ENCODE results near the gene CAT.

CAT gene

DNA sequence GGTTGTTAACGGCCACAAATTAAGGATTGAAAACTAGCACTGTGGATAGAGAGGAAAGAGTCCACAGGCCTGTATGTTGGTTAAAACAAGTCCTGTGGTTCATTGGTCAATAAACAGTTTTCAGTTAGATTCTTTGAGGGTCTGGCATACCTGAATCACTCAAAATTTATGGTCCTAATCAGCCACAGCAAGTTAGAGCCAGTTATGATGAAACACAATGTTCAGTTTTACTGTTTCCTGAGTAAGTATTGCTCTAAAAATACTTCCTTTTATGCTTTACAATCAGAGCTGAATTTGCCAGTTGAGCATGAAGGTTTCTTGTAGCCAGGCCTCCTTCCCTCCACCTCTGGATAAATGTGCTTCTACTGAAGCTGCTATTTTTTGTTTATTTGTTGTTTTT is 12.9 kb upstream of the CAT start:
- DNase-seq, result no peak

GRCh38 chr11:34426766-34427185 is 12.0 kb upstream of the CAT start:
- no peak for DNase-seq

- DNase-seq, result no peak
Observed at GRCh38 chr11:34427186-34427805, 11.4 kb upstream of the CAT start.

- no peak for DNase-seq
Observed at GRCh38 chr11:34431979-34432378, 6.8 kb upstream of the CAT start.

DNA sequence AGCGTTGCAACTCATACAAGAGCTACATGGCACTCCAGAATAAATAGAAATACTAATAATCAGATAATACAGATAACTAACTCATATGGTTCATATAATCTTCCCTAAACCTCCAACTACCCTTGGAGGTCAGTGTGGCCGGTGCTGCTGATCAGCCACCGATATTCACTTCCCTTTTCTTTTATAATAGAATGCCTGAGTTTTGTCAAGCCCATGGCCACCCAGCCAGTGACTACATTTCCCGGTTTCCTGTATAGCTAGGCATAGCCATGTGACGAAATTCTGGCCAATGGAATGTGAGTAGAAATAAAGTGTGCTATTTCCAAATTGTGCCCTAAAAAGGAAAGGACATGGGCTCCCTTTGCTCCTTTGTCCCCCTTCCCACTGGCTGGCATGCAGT is 5.9 kb upstream of the CAT start:
- no peak for DNase-seq

- DNase-seq, result no peak
Observed at GRCh38 chr11:34433899-34434298, 4.8 kb upstream of the CAT start.

GRCh38 chr11:34437224-34438125 is 1.3 kb upstream of the CAT start:
- no peak for DNase-seq

DNA sequence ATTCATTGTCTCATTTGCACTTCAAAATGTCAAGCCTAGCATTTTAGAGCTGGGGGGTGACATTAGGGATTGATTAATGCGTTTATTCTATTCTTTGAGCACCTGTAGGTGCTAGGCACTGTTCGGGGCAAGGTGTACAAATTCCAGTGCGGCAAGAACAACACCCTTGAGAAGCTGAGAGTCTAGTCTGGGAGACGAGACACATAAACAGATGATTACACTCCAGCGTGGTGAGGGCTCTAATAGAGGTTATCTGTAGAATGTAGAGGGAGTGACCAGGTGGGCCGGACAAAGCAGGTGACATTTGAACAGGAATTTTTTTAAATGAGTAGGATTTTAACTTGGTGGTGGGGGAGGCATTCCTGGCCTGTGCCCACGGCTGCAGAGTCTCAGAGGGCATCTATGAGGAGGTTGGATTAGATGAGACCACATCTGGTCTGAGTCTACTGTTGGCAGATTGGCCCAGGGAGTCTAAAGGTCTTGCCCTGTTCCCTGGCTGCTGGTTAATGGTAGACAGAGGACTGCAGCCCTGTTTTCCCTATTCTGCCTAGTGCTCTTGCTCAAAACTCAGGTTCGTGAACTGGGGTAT is 970 bp downstream of the CAT start:
- DNase-seq, result no peak

- no peak for DNase-seq
Observed at GRCh38 chr11:34441814-34442213, 3.1 kb downstream of the CAT start.

DNA sequence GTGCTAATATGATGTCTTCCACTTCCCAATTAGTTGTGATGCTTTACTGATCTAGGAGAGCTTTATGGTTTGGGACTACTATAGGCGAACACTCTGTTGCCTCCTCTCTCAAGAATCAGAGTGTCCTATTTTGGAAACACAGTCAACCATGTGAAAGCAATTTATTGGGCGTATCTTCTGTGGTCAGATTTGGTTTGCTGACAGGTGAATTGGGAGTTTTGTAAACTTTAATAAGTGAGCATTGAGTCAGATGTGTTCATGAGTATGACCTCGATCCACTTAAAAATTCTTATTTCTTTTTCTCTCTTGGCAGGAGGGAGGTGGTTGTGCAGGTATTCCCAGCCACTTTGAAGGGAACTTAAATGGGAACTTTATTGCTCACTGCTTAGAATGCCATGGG is 4.4 kb downstream of the CAT start:
- no peak for DNase-seq

DNA sequence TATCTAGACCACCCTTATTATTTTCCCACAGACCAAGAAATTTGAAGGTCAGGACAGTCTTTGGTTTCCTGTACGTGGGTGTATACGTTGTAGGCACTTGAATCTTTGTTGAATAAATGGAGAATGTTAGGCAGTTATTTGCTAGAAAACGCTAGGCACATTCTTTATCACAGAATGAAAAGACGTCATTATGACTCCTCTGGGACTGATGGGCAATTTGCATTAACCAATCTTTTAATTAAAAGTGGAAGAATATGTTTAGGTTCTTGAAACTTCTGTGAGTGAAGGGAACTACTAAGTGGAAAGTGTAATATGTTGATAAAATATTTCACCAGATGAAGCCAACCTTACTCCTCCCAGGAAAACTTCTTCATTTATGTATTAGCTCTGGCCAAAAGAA is 5.7 kb downstream of the CAT start:
- DNase-seq, result no peak

DNA sequence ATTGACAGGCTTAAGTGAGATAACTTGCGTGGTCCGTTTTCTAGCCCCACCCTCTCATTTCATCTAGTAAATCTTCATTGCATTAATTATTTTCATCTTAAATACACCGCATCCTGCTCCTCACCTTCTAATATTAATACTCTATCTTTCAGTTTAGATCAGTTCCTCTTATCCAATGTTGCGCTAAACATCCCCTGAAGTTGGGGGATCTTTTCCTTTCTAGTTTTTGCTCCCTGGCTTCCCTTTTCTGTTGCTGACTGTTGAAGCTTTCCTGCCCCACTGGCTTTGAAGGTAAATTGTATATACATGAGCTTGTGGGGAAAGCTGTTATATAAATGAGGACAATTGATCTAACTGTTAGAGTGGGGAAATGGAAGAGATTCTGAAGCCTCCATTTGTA is 7.2 kb downstream of the CAT start:
- DNase-seq, result no peak

DNA sequence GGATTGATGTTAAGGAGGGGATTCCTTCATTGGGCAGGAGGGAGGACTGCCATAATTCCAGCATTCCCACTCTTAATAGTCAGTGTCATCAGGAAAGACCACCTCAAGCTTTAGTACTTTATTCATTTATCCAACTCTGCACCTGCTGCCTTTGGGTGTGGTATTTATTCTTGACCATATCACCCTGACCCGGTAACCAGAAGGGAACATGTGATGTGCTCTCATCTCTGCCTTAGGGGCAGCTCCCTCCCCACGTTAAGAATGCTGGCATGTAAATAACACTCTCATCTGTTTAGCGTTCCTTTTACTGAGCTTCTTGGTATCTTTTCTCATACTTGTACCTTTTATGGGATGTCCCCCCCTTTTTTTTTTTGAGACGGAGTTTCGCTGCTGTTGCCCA is 7.7 kb downstream of the CAT start:
- no peak for DNase-seq

- DNase-seq, result no peak
Observed at GRCh38 chr11:34447044-34447443, 8.3 kb downstream of the CAT start.

DNA sequence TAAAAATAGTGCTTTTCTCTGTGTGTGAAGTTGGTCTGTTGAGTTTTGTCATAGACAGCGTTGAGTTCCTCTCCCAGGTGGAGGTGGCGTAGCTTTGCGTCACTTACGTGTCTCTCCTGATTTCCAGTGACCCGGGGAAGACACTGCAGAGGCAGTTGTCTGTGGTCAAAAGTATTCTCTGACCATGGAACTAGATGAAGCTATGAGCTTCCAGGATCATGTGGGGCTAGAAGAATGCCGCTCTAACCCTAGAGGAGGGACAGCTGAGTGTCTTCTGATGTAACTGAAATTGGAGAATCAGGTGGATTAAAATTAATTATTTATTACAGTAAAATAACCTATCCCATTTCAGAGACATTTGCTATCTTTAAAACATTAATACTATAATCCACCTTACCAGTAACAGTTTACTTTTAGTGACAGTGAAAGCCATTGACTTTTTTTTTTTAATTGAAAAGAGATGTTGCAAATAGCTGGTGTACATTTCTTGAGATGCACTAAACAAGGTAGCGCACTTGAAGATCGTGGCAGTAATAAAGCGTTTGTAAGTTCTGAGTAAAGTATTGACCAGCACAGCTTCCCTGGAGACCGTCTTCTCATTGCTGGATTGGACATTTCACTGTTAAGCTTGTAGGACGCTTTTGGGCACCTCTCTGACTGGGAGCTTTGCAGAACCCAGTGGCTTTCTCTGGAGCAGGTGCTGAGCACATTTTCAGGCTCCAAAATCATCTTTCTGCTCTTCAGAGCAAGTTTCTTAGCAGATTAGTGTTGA is 9.7 kb downstream of the CAT start:
- no peak for DNase-seq

- peak in 1 of 2 donors; percentile 14 for DNase-seq
Observed at GRCh38 chr11:34449013-34449412, 10.3 kb downstream of the CAT start.

- DNase-seq, result no peak
Observed at GRCh38 chr11:34451053-34451452, 12.3 kb downstream of the CAT start.

DNA sequence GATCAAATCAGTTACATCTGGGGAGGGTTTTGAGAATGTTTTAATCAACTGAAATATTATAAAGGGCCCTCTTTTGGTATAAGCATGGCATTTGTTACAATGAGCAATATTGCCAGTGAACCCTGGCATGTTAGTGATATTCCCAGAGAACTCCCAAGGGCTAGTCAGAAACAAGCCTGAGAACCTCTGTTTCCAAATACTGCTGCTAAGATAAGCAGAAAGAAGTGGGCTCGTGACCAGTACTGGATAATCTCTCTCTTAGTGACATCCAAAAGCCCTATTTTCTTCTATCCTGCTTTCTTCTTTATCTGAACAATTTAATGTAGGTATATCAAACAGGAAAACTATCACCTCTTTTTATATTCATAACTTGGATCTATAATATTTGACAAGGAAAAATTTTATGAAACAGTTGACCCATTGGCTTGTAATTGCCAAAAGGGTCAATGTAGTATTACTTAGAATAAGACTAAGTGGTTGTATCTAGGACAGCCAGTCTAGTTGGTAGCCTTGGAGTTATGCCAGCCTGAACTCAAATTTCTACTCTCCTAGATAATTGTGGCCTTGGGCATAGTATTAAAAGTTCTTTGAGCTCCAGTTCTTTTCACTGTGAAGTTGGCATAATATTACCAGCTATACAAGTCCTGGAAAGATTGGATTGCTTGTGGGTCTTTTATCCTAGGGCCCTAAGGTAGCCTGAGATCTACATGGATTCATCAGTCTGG is 15.7 kb downstream of the CAT start:
- no peak for DNase-seq

DNA sequence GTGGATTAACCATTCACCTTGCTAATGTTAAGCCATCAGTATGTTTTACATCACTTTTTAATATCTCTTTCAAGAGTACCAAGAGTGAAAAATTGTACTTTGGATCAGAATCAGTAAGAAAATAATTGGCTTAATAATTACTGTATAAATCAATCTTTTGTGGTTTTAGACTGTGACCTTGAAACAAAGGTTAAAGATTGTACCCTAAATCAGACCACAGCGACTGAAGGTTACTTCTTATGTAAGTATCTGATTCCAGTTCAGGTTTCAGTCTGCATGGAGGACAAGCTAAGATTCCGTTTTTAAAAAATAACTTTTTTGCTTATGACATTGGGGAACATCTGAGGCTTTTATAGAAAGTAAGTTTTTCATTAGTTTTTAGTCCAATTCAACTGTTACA is 18.9 kb downstream of the CAT start:
- DNase-seq, result no peak

DNA sequence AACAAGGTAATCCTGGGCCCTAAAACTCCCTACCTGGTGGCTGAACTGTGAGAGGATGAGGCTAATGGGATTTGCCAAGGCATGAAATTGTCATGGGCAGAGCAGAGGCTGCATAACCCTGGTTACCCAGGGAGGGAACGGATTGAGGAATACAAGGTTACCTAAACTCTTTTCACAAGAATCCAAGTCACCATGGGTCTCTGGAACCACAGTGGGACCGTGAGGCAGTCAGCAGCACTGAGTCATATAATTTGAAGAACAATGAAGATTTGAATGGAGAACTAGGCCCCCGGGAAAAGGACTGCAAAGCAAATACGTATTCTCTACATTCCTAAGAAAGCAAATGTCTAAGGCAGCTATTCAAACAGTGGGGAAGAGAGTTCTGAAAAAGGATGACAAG is 19.8 kb downstream of the CAT start:
- DNase-seq, result no peak

DNA sequence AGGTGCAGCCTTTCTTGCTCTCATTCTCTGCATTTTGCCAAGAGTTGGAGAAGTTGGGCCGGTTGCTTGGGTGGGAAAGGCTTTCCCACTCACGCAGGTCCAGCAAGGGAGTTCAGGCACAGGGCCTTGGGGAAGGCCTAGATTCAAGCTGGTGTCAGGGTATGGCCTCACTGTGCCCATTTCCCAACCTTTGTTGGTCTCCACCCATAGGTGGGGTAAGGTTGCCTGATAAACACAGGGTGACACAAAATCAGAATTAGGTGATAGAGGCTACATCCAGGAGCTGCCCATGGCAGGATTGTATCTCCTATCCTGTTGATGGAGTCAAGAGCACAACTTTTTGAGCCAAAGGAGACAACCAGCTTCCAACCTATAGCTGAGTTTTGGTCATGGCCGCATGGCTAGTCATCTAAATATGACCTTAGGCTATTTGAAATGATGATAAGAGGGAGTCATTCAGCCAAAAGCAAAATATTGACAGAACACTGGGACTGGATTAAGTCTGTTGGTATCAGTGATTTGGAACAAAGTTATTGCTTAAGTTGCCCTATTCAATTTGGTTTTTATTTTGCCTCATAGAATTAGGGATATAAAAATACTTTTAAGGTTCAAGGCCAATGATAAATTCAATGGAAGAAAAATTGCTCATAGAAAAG is 20.9 kb downstream of the CAT start:
- DNase-seq, result no peak

DNA sequence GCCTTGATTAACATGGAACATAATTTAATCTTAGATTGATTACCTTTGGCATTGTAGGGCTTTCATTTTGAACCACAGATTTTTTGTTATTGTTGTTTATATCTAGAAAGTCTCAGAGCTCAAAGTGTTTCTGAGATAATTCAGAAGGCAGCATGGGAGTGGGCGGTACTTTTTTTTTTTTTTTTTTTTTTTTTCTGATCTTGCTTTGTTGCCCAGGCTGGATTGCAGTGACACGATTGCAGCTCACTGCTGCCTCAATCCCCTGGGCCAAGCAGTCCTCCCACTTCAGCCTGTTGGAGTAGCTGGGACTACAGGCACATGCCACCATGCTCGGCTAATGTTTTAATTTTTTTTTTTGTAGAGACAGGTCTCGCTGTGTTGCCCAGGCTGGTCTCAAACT is 21.5 kb downstream of the CAT start:
- no peak for DNase-seq
